GM21723 (cell line): ENCODE measurements around the gene SETX.

ENCODE experiments used
- ATAC-seq: cut with Tn5 transposase; IDR thresholded peaks from one replicate; pipeline ENCODE4 v1.9.1; 2021; ENCODE audit warnings: mild to moderate bottlenecking, moderate library complexity; ENCODE audit not compliant: unreplicated experiment

SETX gene

DNA sequence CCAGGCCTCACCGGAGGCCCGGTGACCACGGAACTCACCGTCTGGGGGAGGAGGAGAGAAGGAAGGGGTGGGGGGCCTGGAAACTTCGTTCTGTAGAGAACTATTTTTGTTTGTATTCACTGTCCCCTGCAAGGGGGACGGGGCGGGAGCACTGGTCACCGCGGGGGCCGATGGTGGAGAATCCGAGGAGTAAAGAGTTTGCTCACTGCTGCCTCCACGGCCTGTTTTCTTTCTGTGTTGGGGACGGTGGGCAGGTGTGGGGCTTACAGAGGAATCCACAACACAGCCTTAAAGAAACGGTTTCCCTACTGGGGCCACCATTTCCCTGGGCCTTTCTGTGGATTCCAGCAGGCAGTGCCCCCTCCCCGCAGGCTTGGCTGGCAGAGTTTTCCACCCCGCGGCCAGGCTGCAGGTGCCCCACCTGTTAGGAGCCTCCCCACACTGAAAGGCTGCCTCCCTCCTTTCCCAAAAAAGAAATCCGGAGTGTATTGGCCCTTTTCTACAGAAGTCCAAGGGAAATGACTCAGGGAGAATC lies 112.1 kb downstream of the SETX start:
- no peak for ATAC-seq

DNA sequence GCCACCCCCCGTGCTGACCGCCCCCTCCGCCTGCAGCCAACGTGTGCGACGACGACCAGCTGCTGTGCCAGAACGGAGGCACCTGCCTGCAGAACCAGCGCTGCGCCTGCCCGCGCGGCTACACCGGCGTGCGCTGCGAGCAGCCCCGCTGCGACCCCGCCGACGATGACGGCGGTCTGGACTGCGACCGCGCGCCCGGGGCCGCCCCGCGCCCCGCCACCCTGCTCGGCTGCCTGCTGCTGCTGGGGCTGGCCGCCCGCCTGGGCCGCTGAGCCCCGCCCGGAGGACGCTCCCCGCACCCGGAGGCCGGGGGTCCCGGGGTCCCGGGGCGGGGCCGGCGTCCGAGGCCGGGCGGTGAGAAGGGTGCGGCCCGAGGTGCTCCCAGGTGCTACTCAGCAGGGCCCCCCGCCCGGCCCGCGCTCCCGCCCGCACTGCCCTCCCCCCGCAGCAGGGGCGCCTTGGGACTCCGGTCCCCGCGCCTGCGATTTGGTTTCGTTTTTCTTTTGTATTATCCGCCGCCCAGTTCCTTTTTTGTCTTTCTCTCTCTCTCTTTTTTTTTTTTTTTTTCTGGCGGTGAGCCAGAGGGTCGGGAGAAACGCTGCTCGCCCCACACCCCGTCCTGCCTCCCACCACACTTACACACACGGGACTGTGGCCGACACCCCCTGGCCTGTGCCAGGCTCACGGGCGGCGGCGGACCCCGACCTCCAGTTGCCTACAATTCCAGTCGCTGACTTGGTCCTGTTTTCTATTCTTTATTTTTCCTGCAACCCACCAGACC lies 112.8 kb downstream of the SETX start:
- no peak for ATAC-seq

DNA sequence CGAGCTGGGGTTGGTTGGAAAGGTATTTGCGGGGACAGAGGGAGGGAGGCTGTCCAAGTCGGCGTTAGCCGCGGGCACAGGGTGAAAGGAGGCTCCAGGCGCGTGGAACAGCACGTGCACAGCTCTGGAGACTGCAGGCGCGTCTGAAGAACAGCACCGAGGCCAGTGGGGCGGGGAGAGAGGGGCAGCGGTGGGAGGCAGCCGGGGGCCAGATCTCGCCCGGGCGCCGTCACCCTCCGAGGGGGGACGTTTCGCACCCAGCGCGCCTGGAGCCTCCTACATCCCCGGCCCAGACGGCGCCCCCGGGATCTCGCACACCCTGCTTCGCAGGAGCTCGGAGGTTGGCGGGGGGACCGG lies 113.3 kb downstream of the SETX start:
- no peak for ATAC-seq

DNA sequence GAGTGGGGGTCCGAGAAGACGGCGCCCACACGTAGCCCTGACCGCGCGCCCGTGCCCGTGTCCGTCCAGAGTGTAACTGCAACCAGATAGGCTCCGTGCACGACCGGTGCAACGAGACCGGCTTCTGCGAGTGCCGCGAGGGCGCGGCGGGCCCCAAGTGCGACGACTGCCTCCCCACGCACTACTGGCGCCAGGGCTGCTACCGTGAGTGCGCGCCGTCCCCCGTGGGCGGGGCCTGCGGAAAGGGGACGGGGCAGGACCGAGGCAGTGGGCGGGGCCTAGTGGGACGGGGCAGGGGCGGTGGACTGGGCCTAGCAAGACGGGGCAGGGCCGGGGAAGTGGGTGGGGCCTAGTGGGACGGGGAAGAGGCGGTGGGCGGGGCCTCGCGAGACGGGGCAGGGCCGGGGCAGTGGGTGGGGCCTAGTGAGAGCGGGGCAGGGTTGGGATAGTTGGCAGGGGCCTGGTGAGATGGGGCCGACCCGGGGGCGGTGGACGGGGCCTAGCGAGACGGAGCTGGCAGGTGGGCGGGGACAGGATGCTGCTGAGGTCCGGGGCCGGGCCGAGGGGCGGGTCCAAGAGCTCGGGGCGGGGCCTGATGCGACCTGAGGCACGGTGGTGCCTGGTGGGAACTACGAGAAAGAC lies 113.8 kb downstream of the SETX start:
- ATAC-seq: peak; percentile 74

DNA sequence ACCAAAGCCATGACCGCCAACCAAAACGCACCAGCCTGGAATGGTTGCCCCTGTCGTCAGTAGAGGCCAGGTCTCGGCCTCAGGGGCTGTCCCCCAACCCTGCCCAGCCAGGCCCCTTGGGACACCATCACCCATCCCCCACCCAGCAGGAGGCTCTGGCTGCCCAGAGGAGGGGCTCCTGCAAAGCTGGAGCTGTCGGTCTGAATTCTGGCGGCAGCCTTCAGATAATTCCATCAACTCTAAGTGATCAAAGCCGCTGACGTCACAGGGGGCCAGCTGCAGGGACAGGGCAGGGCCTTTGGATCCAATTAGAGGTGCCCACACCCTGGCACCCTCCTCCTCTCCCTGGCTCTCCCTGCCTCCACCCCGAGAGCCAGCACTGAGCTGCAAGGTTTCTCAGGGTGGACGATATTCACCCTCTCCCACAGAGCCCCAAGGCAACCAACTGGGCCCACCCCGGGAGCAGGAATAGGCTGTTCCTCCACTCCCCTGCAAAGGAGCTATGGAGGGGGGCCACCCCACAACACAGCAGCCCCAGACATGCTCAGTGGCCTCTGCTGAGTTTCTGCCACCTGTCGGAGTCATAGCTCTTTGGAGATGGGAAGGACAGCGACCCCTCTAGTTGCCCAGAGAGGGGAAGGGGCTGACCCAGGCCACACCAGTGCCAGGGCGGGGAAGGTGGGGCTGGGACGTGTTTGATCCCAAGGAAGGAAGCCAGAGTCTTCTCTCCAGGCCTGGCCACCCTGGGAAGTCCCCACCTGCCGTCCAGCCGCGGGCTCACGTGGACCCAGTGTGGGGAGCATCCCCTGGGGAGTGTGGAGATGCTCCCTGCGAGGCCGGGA lies 114.6 kb downstream of the SETX start:
- no peak for ATAC-seq

DNA sequence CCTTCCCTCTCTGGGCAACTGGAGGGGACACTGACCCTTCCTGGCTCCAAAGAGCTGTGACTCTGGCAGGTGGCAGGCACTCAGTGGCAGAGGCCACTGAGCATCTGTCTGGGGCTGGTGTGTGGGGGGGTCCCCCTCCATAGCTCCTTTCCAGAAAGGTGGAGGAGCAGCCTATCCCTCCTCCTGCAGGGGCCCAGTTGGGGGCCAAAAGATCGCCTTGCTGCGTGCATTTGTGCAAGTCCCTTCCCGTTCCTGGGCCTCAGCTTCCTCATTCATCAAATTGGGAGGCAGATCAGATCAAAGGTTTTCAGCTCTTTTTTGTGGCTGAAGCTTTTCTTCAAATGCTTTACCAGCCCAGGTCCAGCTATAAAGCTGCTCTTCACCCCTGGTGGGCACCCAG lies 115.3 kb downstream of the SETX start:
- no peak for ATAC-seq

DNA sequence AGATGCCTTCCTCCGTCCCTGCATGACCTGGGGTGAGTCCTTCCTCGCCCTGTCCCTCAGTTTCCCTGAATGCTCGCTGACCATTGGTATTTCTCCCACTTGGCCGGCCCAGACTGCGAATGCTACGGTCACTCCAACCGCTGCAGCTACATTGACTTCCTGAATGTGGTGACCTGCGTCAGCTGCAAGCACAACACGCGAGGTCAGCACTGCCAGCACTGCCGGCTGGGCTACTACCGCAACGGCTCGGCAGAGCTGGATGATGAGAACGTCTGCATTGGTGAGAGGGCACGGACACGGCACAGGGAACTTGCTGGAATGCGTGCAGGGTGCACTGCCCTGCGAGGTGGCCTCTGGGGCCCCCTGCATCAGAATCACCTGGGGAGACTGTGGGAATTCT lies 115.8 kb downstream of the SETX start:
- no peak for ATAC-seq

DNA sequence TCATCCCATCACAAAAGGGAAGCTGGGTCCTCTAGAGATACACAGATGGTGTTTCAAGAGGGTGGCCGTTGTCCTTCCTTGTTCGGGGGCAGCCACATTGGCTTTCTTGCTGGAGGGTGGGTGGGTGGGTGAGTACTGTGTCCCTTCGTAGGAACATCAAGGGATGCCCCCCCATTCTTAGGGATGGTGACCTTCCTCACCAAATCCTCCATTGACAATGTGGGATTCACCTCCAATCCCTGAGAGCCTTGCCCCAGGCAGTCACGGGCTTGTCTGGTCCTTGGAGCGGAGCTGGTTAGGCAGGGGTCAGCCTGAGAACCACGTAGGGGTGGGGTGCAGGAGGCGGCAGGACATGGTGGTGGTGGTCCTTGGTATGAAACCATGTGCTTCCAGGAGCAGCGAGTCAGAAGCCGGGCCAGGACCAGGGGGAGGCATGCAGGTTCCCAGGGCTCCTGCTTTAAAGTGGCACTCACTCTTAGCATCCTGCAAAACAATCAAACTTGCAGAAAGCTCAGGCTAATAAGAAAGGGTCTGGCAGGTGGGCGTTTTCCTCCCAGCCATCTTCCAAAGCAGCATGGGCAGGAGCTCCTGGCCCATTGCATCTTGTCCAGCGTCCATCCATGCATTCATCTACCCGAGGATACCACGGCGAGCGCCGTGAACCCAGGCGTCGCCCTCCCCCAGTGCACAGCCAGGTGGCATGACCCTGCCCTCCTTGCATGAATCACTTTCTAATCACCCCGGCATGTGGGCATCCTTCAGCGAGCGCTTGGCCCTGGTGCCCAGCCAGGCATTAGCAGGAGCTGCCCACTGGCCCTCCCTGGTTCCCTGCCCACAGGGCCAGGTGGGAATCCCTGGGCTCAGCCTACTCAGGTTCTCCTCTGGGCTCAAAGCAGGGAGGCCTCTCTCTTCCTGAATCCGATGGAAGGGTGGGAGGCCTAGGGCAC lies 116.5 kb downstream of the SETX start:
- ATAC-seq: no peak

DNA sequence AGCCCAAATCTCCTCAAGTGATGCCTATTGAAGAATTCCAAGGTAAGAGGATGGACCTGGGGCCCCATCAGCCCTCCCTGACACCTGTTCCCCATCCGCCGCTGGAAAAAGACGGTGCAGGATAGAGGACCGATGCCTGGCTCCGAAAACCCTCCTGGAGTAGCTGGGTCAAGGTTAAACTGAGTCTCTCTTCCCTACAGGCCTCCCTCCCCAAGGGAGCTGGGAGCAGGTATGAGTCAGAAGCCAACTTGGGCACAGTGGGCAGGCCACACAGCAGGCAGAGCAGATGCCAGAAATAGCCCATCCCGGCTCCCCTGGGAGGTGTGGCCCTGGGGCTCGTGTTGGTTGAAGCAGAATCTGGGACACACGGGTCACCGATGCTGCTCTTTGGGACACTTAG lies 117.3 kb downstream of the SETX start:
- no peak for ATAC-seq

DNA sequence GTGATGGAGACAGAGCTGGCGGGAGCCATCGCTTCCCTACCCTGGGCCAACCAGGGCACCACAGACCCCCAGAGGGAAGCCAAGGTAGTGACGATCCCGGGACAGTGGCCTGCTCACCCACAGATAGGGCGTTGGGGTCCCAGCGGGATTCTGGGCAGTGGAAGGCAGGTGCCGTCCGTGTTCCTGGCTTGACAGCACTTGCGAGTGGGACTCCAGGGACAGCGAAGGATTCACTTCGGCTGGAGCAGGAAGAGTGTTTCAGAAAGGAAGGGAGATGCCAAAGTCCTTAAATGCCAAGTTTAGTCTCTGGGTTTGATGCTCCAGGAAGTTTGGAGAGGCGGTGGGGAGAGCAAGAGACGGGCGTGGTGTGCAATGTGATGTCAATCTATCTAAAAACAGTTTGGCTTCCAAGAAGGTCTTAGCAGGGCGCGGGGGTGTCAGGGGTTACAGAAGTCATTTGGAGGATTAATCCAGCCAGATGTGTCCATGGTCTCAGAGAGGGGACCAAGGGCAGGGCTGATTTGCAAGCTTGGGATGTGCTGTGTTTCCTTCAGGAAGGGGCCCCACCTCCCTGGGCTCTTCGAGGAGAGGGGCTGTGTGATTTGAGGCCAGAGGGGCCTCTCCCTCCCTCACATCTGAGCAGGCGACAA lies 118.0 kb downstream of the SETX start:
- no peak for ATAC-seq

DNA sequence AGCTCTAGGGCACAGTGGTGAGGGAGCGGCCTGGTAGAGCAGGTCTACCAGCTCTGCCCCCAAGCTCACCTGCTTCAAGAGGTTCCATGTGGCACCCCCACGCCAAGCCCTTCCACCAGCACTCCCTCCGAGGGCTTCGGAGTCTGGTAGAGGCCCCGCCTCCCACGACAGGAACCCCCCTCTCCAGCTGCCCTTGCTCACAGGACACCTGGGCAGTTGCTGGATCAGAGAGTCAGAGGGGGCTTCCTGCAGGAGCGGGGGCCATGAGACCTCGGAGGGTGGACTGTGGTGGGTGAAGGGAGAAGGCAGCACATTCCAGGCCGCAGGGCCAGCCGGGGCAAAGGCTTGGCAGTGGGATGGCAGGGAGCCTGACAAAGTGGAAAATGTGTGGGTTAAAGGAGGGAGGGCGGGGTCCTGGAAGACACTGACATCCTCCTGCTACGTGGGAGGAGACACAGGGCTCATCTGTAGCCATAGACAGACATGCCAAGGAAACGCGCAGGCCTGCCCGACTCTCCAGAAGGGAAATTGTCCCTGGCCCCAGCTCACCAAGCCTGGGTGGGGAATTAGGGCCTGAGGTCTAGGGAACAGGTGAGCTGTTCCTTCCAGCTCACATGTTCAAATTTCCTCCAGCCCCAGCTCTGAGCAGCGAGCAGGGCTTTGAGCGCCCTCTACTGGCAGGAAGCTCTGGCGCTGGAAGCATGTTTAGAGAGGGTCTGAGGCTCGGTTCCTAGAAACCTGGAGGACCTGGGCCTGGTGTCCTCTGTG lies 118.7 kb downstream of the SETX start:
- ATAC-seq: no peak

DNA sequence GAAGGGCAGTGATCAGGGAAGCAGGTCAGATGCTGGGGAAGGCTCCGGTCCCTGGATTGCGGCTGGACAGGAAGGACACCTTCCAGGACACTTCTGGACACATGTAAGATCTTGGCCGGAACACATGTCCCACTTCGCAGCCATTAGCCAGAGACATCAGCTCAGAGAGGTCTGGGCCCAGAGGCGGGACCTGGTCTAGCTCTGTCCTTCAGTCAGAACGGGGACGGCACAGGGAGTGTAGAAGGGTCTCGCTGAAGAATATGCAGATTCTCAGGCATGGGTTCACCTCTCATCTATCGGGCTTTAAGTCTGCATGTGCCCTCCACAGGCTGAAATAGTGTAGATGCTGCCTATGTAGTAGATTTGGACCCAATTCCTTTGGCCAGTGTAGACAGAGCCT lies 119.7 kb downstream of the SETX start:
- ATAC-seq: no peak

DNA sequence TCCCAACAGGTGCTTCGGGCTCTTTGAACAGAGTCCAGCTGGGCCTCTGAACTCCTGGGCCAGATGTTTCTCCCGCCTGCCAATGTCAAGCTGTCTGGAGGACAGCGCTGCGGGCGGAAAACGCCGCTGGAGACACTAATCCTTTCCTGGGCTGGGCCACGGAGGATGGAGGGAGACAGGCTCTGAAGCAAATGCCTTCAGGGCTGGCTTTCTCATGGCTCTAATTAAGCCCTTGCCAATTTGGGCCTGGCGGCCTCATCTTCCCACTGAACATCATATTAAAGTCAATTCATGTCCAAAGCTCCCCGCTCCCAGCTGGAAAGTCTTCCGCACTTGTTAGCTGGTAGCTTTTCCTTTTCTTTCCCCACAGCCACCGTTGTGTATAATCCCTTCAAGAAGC lies 120.3 kb downstream of the SETX start:
- ATAC-seq: no peak

DNA sequence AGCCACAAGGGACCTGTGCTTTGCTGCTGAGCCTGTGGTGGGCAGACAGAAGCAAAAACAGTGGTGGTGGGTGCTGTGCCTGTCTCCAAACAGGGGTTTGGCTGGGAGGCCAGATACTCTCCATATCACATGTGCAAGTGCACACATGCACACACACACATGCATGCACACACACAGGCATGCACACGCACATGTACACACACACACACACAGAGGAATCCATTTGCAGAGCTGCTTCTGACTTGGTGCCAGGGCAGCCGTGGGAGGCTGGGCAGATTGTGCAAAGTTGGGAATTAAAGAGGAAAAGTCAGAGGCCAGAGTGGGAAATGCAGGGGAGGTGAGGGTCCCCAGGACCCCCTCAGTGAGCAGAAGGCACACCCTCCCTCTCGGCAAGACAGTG lies 121.6 kb downstream of the SETX start:
- no peak for ATAC-seq

DNA sequence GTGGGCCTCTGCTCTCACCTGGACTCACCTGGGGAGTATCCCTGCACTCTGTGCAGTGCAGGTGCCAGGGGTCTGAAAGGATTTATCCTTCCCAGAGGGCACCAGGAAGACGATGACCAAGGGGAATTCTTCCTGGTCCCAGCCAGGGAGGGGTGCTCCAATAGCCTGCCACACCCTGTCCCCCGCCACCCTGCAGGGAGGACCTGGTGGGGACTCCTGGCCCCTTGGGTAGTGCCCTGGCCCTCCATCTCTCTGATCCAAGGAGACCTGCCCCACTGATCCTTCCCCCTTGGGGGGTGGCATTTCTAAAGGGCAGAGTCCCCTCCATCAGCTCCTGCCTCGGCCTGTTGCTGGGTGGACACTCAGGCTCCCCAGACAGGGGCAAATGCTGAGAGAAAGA lies 122.3 kb downstream of the SETX start:
- no peak for ATAC-seq

DNA sequence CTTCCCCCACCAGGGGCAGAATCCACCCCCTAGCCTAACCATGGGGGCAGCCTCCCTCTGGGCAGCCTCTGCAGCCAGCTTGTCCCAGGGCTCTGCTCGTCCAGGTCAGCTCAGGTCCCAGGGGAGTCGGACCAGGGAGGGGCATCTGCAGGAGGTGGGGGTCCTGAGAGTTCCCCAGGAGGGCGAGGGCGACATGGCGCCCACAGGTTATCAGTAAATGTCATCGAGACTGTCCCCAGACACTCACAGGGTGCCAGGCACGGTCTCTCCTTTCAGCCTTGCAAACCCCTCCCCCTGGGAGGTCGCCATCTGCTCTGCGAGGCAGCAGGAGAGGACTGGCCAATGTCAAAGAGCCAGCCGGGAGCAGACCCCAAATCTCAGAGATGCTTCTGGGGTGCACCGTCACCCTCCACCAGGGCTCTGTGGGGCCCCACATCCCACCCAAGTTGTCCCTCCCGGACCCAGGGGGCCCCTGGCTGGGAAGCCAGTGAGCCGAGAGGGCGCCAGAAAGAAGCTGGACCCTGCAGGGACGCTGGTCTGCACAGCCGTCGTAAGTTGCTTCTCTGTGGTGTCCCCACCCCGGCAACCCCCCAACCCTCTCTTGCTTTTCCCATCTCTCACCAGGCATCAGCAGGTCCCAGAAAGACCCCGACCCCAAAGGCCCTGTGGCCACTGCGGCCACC lies 123.6 kb downstream of the SETX start:
- ATAC-seq: no peak

DNA sequence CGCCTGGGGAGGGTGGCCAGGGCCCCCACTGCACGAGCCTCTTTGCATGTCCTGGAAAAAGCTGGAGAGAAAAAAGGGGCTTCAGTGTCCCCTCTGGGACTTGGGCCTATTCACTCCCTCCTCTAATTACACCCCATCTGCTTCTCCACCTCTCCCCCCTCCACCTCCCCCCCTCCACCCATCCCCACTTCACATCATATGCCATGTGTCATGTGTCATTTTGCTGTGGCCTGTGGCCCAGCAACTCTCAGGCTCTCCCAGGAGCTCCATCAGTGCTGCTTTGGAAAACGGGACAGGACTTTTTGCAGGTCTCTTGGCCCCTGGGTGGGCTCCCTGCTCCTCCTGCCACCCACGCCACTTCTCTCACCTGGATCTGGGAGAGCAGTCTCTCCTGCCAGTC lies 124.2 kb downstream of the SETX start:
- ATAC-seq: no peak

DNA sequence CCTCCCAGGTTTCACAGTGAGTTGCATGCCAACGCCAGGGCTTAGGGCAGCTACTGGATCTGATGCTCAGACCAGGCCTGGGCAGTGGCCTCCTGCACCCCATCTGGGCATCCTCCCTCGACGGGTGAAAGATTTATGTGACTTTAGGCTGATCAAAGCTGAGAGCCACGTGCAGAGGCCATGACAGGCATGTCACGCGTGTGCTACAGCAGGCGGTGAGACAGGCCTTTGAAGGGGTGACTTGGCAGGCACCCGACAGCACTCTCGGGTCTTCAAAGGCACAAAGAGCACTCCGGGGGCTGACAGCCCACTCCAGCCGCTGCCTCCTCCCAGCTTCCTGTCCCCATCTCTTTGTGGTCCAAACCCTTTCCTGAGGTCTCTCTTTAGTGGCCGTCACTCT lies 126.7 kb downstream of the SETX start:
- no peak for ATAC-seq
